ENCODE measurements around the gene CDH23.

CDH23 gene

DNA sequence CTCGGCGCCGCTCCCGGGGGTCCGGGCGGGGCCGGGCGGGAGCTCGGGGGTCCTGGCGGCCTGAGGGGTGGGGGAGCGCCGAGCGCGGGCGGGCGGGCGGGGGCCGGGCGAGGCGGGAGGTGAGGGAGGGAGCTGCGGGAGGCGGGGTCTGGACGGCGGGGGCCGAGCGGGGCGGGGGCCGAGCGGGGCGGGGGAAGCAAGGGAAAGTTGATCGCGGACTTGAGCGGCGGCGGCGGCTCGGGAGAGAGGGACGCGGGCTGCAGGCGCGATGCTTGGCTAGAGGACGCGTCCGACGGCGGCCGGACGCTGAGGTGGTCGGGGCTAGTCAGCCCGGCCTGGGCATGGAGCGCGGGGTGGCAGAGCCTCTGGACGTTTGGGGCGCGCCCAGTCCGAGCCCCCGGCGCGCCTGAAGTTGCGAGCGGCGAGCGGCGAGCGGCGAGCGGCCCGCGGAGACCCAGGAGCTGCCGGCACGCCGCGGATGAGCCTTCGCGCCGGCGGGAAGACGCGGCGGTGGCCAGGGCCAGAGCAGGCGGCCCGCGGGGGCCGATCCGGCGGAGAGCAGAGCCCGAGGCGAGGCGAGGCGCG lies at the start of gene CDH23:
CDH23 (plus strand) TSS at position 210 of the 585 bp plus-strand sequence. CDS start 42,912 bp downstream, outside the sequence.
- no peak within 1 kb of the TSS for H3K27ac ChIP-seq
- TF ChIP-seq, protein P1, sequence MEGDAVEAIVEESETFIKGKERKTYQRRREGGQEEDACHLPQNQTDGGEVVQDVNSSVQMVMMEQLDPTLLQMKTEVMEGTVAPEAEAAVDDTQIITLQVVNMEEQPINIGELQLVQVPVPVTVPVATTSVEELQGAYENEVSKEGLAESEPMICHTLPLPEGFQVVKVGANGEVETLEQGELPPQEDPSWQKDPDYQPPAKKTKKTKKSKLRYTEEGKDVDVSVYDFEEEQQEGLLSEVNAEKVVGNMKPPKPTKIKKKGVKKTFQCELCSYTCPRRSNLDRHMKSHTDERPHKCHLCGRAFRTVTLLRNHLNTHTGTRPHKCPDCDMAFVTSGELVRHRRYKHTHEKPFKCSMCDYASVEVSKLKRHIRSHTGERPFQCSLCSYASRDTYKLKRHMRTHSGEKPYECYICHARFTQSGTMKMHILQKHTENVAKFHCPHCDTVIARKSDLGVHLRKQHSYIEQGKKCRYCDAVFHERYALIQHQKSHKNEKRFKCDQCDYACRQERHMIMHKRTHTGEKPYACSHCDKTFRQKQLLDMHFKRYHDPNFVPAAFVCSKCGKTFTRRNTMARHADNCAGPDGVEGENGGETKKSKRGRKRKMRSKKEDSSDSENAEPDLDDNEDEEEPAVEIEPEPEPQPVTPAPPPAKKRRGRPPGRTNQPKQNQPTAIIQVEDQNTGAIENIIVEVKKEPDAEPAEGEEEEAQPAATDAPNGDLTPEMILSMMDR (IDR thresholded peaks at IDR 0.05), result no peak
- no peak for TF ChIP-seq ZFX (IDR thresholded peaks at IDR 0.05; ENCODE audit: borderline replicate concordance)

DNA sequence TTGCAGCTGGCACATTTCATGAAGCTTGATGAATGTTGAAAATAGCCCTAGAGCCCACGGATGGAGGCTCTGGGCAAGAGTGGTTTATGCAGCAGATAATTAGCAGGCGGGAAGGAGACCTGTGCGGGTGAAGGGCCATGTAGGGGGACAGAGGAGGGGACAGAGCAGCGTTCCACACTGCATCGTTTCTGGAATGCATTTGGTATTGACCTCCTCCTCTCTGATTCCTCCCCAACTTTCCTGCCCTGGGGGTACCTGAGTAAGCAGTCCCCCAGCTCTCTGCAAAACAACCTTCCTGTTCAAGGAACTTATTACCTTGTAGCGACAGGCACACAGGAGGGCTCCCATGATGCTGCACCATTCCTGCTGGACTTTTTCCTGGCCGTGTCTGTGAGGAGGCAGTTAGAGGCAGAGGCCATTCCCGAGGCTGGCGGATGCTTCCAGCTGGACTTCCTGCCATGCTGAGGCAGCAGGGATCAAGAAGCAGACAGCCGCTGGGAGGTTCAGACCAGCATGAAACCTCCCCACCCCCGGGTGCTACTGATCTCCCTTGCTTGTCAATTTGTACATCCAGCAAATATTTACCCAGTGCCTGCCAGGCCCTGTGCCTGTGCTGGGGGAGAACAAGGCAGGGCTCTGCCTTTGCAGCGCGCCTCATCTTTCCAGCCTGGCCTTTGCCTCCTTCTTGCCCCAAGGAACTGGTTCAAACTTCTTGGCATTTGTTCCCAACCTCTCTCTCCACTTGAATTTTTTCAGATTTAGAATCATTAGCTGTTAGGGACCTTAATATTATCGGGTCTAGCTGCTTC lies 48.9 kb upstream of the CDH23 start:
- H3K27ac ChIP-seq, result no peak overlapping the region
- no peak for TF ChIP-seq ZFX (IDR thresholded peaks at IDR 0.05; ENCODE audit: borderline replicate concordance)
- TF ChIP-seq, protein P1 (IDR thresholded peaks at IDR 0.05), result no peak

DNA sequence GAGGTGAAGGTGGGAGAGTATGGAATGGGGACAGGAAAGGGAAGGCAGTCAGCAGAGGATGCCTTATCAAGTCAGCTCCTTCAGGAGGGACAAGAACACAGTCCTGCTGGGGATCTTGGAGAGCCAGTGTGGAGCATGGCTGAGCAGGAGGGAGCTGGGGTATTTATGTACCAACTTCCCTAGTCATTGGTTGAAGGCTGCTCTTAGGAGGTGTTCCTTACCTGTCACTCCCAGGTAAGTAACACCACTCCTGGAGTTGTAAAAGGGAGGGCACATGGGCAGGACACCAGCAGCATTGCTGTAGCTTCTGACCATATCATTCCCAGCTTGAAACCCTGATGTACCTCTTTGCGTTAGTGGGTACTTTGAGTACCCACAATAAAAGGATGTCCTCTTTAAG lies 47.9 kb upstream of the CDH23 start:
- TF ChIP-seq ZFX (IDR thresholded peaks at IDR 0.05; ENCODE audit: borderline replicate concordance), result no peak
- no peak overlapping the region for H3K27ac ChIP-seq

DNA sequence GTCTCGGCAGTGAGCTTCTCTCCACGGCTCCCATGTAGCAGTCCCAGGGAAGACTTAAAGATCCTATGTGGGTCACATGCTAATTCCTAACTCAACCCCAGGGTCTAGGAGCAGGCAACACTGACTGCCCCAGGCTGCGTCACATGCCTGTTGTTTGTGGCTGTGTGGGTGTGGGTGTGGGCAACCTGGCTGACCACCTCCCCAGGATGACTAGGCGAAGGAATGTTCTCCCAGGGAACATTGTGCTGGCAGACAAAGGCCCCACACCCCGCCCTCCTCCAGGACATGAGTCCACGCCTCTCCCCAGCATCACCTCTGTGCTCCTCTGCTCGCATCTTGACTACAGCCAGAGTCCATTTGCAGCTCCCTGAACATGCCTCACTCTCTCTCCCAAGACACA lies 47.3 kb upstream of the CDH23 start:
- no peak overlapping the region for H3K27ac ChIP-seq
- TF ChIP-seq, protein P1 (IDR thresholded peaks at IDR 0.05), result no peak
- no peak for TF ChIP-seq ZFX (IDR thresholded peaks at IDR 0.05; ENCODE audit: borderline replicate concordance)

DNA sequence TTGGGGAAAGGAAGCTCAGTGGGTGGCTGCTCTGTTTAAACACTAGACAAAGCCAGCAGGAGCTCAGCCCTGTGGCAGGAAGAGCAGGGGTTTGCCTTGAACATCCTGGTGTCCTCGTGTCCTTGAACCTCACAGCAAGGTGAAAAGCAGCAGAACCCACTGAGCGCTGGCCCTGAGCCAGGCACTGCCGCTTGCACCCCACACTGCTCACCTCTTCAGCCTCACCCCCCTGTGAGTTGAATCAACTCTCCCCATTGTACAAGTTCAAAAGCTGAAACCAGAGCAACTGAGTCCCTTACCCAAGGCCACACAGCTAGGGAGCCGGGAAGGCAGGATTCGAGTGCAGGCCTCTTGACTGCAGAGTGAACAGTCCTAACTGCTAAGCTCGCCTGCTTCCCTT lies 45.6 kb upstream of the CDH23 start:
- TF ChIP-seq ZFX (IDR thresholded peaks at IDR 0.05; ENCODE audit: borderline replicate concordance), result no peak
- TF ChIP-seq, protein P1 (IDR thresholded peaks at IDR 0.05), result no peak
- no peak overlapping the region for H3K27ac ChIP-seq

DNA sequence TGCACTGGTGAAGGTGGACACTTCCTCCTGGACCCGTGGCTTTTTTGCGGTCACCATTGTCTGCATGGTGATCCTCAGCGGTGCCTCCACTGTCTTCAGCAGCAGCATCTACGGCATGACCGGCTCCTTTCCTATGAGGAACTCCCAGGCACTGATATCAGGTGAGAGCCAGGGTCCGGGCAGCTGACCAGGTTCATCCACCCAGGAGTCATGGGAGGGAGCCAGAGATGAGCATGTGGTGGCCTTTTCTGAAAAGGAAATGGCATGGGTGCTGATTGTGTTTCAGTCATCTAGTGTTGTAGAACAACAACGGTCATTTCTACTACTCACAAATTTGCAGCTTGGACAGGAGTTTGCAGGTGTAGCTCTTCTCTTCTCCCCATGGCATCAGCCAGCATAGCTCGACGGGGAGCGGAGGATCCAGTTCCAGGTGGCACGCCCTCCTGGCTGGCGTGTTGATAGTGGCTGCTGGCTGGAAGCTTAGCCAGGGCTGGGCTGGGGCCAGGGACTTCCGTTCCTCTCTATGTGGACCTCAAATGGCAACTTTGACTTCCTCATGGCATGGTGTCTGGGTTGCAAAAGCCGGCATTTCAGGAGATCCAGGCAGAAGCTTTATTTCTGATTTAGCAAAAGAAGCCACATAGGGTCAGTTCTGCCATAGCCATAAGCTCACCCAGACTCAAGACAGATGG lies 44.9 kb upstream of the CDH23 start:
- no peak overlapping the region for H3K27ac ChIP-seq
- TF ChIP-seq, protein P1 (IDR thresholded peaks at IDR 0.05), result no peak
- TF ChIP-seq ZFX (IDR thresholded peaks at IDR 0.05; ENCODE audit: borderline replicate concordance), result no peak

DNA sequence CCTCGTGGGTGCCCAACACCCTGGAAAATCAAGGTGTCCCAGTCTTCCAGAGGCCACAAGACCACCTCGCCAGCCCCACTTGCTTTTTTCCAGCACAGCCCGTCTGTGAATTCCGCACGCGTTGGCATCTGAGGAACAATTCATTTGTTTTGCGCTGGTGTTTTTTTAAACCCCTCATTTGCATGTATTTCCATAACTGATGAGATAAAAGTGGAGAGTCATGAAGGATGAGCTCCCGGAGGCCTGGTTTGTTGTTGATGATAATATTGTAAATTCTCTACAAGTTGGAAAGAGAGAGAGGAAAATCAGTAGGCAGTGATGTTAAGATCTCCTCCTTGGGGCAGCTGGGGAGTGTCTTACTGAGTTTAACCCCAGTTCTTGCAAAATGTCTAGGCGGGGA lies 43.1 kb upstream of the CDH23 start:
- TF ChIP-seq ZFX (IDR thresholded peaks at IDR 0.05; ENCODE audit: borderline replicate concordance), result no peak
- TF ChIP-seq, protein P1 (IDR thresholded peaks at IDR 0.05), result no peak
- H3K27ac ChIP-seq, result no peak overlapping the region

Data from 22Rv1 (cell line).